Activated naive CD4-positive, alpha-beta T cell treated with anti-CD3 and anti-CD28 coated beads, Interleukin-2, amount 50 U/mL, for 16 hours (primary cell): ENCODE measurements around the gene ANK2.

Experiments
- DNase-seq: peaks from one replicate; pipeline ENCODE4 v3.0.0-alpha.2; 2020

The ANK2 gene

GRCh38 chr4:113293043-113293560 is 243.6 kb downstream of the ANK2 start:
- DNase-seq: no peak

GRCh38 chr4:113293674-113294073 is 244.2 kb downstream of the ANK2 start:
- no peak for DNase-seq

- no peak for DNase-seq
Measured at GRCh38 chr4:113294908-113295307, 245.5 kb downstream of the ANK2 start.

- DNase-seq: no peak
Measured at GRCh38 chr4:113300471-113300928, 251.0 kb downstream of the ANK2 start.

GRCh38 chr4:113302051-113302450 is 252.6 kb downstream of the ANK2 start:
- DNase-seq: no peak

- DNase-seq: no peak
Measured at GRCh38 chr4:113303315-113303714, 253.9 kb downstream of the ANK2 start.

GRCh38 chr4:113311047-113311446 is 261.6 kb downstream of the ANK2 start:
- DNase-seq: no peak

- DNase-seq: no peak
Measured at GRCh38 chr4:113312529-113312928, 263.1 kb downstream of the ANK2 start.

GRCh38 chr4:113314426-113314825 is 265.0 kb downstream of the ANK2 start:
- no peak for DNase-seq

- no peak for DNase-seq
Measured at GRCh38 chr4:113316879-113317278, 267.4 kb downstream of the ANK2 start.

GRCh38 chr4:113317523-113317922 is 268.1 kb downstream of the ANK2 start:
- DNase-seq: no peak

DNA sequence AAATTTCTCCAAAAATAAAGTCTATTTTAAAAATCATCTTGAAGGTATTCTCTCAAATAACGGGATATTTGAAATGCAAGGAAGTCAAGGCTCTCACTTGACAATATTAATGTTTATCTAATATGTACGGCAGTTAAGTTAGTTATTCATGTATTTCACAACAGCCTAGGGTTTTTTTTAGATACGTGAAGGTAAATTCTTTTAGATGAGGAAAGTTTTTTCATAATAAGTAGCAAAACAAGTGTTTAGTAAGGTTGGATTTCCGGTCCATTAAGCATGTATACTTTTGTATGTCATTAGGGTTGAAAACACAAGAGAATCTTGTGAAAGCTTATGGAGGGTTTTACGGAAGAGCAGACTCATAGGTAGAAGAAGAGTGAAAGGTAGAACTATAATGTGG is 273.3 kb downstream of the ANK2 start:
- DNase-seq: no peak

GRCh38 chr4:113325876-113326615 is 276.6 kb downstream of the ANK2 start:
- DNase-seq: no peak

DNA sequence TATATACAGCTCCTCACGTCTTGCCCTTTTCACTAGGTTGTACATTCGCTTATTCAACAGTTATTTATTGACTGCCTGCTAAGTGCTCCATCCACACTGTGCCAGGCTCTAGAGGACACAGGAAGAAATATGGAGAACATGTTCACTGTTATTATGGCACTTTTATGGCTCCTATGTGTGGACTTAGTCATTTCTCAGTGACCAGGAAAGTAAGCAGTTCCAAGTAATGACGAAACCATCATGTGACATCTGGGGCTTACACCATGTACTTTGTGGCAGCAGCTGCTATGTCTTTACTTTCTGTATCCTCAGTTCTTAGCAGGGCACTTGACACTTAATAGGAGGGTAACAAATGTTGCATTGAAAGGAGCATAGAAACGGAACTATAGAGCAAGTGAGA is 278.0 kb downstream of the ANK2 start:
- no peak for DNase-seq

DNA sequence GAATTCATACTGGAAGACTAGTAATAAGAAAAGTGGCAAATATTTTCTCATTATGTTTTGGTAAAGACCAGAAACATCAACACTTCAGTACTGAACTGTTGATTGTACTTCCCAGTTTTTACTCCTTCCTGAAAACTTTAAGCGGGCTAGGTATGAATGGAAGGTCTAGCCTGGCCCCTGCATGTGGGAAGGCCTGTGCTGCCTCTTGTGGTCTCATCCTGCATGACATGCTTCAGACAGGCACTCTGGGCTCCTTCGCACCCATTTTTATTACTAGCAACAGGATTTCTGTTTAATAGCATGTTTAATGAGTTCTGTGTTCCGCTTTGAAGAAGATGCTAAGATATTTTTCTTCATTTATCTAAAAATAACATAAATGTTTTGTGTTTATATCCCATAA is 279.1 kb downstream of the ANK2 start:
- DNase-seq: no peak

DNA sequence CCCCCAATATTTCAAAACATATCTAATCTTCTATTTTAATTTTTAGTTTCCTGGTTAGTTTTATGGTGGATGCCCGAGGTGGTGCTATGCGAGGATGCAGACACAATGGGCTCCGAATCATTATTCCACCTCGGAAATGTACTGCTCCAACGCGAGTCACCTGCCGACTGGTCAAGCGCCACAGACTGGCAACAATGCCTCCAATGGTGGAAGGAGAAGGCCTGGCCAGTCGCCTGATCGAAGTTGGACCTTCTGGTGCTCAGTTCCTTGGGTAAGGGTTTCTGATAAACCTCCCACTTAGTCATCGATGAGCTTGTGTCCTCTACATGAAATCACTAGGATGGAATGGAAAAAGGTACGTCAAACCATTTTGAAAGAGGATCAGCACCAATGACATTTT is 280.7 kb downstream of the ANK2 start:
- DNase-seq: no peak

DNA sequence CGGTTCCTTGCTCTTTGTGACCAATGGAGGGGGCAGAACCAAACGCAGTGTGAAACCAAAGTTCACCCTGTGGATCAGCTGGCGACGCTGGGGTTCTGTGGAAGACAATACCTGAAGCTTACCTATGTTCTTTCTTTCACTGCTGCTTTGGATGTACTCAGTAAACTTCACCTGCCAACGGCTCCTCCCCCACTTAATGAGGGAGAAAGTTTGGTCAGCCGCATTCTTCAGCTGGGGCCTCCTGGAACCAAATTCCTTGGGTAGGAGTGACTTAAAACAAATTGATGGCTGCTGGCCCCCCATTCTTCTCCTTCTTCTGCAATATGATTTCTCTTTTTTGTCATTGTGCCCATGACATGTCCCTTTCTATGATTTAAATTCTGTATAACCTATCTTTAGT is 282.4 kb downstream of the ANK2 start:
- DNase-seq: no peak

DNA sequence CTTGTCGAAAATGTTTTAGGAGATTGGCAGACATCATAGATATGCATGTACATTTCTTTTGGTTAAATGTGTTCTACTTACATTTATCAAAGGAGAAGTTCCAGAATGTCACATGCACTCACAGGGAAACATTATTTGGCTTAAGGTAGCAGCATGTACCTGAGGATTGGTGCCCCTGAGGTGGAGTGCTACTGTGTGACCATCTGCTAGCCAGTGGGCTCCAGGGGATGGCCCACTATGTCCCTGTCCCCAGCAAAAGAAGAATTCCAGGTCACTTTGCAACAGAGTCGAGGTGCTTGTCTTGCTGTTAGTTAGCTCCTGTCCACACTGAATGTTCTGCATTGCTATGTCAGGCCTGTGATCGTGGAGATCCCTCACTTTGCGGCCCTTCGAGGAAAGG is 283.2 kb downstream of the ANK2 start:
- no peak for DNase-seq

- no peak for DNase-seq
Measured at GRCh38 chr4:113335746-113336145, 286.3 kb downstream of the ANK2 start.

DNA sequence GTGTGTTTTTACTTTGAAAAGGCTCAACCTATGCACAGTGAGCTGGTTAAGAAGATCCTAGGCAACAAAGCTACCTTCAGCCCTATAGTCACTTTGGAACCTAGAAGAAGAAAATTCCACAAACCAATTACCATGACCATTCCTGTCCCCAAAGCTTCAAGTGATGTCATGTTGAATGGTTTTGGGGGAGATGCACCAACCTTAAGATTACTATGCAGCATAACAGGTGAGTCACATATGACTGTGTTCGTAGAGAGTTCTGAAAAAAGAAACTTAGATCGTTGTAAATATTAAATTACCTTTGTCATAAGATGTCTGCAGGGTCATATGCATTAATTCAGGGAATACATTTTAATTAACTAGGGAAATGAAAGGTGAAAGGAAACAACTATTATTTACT is 287.1 kb downstream of the ANK2 start:
- no peak for DNase-seq

DNA sequence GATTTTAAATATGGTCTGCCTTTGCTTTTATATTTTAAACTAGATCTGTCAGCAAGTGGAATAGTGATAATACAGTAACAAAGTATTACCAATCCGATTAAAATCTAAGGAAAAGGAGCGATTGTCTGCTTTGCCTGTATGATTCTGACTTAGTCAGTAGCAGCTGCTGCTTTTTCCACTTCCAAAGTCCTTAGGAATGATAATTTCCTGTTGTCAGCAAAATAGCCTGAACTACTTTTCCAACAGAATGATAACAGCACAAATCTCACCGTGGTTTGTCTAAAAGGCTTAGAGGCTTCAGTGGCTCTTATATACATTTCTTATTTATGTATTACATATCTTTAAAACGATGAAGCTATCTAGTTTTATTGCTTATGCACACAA is 290.0 kb downstream of the ANK2 start:
- DNase-seq: no peak

DNA sequence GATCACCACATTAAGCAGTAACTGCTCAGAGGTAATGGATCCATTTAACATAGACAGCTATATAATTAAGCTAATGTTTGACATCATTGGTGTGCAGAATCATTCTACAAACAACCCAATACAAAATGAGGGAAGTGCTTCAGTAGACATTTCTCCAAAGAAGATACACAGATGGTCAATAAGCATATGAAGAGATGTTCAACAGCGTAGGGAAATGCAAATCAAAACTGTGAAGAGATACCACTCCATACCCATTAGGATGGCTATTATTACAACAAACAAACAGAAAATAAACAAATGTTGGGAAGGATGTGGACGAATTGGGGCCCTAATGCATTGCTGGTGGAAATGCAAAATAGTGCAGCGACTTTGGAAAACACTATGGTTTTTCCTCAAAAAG is 294.6 kb downstream of the ANK2 start:
- no peak for DNase-seq

- DNase-seq: no peak
Measured at GRCh38 chr4:113347245-113347644, 297.8 kb downstream of the ANK2 start.

GRCh38 chr4:113349430-113349829 is 300.0 kb downstream of the ANK2 start:
- no peak for DNase-seq

- no peak for DNase-seq
Measured at GRCh38 chr4:113350576-113350975, 301.1 kb downstream of the ANK2 start.
